WTC11 (cell line): ENCODE data around the gene CDC45.

ENCODE experiments used
- ARID4B ChIP-seq: sonication (generic); formaldehyde crosslinking; IDR thresholded peaks from 2 replicates; pipeline ENCODE4 v1.8.0; 2023; ENCODE audit warnings: missing genetic modification reagents, mild to moderate bottlenecking, borderline replicate concordance
- CTCF ChIP-seq: fragments of 200-600 bp; IDR thresholded peaks from 2 replicates; pipeline ENCODE4 v1.8.0; 2022; ENCODE audit warnings: antibody characterized with exemption
- FOXK1 ChIP-seq: sonication (generic); formaldehyde crosslinking; IDR thresholded peaks from 2 replicates; pipeline ENCODE4 v1.8.0; 2022; ENCODE audit warnings: mild to moderate bottlenecking, moderate library complexity, missing genetic modification reagents
- MAX ChIP-seq: sonication (generic); formaldehyde crosslinking; IDR thresholded peaks from 2 replicates; pipeline ENCODE4 v1.8.0; 2022; ENCODE audit warnings: mild to moderate bottlenecking, missing genetic modification reagents
- RORB ChIP-seq: fragments of 250-450 bp; sonication (Bioruptor Pico); IDR thresholded peaks from 2 replicates; pipeline ENCODE4 v1.9.0; 2021; ENCODE audit warnings: mild to moderate bottlenecking
- TF ChIP-seq, protein P1 (sequence below): sonication (generic); formaldehyde crosslinking; IDR thresholded peaks from 2 replicates; pipeline ENCODE4 v1.8.1; 2022; ENCODE audit warnings: mild to moderate bottlenecking, missing genetic modification reagents, moderate library complexity, borderline replicate concordance

GRCh38 chr22:19556963-19557545 is 77.3 kb downstream of the CDC45 start:
- TF ChIP-seq FOXK1 (CRISPR knock-in tag) (no peak), CTCF (no peak), MAX (CRISPR knock-in tag) (no peak), RORB (CRISPR knock-in tag) (no peak), ARID4B (CRISPR knock-in tag) (no peak)
- TF ChIP-seq, protein P1, sequence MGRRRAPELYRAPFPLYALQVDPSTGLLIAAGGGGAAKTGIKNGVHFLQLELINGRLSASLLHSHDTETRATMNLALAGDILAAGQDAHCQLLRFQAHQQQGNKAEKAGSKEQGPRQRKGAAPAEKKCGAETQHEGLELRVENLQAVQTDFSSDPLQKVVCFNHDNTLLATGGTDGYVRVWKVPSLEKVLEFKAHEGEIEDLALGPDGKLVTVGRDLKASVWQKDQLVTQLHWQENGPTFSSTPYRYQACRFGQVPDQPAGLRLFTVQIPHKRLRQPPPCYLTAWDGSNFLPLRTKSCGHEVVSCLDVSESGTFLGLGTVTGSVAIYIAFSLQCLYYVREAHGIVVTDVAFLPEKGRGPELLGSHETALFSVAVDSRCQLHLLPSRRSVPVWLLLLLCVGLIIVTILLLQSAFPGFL (CRISPR knock-in tag) = no peak
